GM18907 (cell line): ENCODE measurements around the gene CLEC1A.
"Not testable (repeated sequence)": the region's sequence is repeated elsewhere in the genome, so short reads cannot be mapped to it uniquely, and the experiment has no call there.

Experiments
- ATAC-seq: cut with Tn5 transposase; IDR thresholded peaks from one replicate; pipeline ENCODE4 v1.9.1; 2021; ENCODE audit warnings: mild to moderate bottlenecking, moderate library complexity; ENCODE audit not compliant: unreplicated experiment

Gene CLEC1A

DNA sequence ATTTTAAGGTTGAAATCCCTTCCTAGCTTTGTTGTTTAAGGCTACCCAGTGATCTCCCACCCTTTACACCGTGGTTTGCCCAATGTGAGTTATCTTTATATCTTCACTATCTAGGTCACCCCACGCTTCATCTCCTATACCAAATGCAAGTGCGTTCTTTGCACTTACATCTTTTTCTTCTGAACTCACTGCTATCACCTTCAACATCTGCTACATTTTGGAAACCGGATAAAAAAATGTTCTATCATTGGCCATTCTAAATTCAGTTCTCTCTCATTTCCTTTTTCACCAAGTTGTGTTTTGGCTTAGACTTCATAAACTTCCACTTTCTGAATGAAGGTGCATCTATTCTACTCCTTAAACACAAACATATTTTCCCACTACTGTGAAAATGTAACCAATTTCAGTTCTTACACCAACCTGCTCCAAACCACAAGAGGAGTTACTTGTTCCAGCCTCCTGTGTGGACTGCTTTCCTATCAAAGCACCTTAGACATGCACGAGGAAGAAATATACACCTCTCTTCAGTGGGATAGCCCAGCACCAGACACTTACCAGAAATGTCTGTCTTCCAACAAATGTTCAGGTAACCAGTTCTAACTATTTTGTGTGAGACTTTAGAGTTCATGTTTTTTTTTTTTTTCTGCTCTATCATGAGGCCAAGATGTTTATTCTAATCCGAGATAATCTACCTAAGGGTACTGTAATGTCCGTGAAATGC is 46.4 kb downstream of the CLEC1A start:
- no peak for ATAC-seq

DNA sequence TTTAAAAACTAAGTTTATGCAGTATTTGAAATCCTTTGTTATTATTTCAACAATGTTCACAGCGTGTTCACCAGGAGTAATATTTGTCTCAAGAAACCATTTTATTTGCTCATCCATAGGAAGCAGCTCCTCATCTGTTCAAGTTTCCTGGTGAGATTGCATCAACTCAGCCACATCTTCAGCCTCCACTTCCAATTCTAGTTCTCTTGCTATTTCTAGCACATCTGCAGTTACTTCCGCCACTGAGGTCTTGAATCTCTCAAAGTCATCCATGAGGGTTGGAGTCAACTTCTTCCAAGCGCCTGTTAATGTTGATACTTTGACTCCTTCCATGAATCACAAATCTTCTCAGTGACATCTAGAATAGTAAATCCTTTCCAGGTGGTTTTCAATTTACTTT is 50.3 kb downstream of the CLEC1A start:
- no peak for ATAC-seq

DNA sequence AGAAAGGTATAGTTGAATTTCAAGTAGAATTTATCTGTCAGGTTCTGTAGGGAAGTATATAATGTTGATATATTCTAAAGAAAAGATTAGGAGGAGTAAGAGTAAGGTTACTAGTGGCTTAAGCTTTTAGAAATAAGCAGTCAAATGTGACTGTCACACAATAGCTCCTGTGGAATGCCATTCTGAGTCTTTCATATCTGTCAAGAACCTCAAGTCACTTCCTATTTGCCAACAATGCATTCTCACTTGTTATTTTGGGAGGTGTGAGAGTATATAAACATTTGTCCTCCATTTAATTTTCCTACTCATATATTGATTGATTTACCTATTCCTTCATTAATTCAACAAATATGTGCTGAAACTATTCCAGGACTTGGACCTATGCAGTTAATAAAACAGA is 56.6 kb downstream of the CLEC1A start:
- ATAC-seq = no peak

DNA sequence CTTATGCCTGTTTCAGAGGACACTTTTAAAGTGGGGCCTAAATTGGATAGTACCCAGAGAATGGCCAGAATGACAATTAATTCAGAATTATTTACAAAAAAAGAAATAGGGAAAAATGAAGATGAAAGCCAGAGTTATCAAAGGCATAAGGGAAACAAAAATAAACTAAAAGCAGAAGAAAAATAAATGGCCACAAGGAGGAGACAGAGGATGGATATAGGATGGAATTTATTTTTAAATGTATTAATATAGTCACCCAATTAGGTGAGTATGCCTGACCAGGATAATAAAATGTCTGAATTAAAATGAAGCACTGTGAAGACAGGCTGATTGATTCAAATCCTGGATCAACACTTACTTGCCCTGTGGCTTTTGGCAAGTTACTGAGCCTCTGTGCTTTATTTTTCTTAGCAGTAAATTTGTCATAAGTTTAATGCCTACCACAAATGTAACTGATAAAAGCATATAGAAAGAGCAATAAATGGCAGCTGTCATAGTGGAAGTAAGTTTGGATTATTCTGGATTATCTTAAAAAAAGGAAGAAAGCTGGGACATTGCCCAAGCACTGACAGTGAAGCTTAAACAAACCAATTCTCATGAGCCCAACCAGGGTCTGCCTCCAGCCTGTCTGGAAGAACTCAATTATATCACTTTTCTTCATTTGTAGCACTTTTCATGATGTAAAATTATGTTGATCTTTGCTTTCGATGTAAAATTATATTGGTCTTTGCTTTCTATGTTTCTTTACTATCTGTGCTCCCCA is 64.8 kb downstream of the CLEC1A start:
- ATAC-seq = no peak

DNA sequence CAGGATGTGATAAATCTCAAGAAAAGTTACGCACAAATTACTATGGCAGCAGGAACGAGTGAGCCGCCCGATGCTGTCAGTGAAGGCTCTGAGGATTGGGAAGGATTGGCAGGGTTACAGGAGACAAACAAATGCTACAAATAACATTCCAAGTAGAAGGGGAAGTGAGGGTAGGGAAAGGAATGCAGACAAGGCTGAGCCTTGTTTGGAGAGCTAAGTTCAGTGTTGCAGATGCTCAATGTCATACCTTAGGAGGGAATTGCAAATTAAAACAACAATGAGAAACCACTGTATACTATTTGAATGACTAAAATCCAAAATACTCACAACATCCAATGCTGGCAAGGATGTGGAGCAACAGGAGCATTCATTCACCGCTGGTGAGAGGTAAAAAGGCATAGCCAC is 67.0 kb downstream of the CLEC1A start:
- no peak for ATAC-seq

DNA sequence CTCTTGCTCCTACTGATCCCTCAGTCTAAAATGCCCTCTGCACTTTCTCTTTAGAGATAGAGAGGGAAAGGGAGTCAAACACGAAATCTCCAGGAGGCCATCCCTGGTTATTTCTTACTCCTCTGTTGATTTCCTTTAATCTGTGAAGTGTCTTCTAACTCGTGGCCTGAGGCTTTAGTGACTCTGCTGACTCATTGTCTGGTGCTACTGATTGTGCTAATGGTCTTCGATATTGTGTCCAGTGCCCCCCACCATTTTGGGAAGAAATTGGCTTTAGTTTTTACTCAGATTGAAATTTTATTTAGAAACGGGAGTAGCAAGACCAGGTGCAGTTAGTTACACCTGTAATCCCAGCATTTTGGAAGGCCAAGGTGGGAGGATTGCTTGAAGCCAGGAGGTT is 67.5 kb downstream of the CLEC1A start:
- ATAC-seq = no peak

DNA sequence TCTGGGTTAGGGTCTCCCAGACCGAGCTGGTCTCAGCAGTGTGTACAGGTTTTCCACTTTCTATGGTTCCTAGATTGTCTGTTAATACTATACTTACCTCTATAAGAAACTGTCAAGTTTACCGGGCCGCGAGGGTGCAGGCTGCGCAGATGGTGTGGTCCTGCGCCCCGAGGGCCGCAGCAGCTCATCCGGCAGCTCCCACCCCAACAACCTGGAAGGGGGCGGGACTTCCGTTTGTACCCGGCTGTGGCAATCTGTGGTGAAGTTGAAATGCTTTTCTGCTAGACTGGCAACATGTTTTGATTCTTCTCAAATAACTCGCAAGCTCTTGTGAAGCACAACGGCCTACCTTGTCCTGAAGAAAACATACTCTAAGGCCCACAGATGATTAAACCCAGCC is 68.3 kb downstream of the CLEC1A start, which contains the start of gene CLEC9A:
Gene CLEC9A, plus strand, starts transcription at position 237 of the 400 bp plus-strand sequence. CDS start 22,006 bp downstream, outside the sequence.
- no peak for ATAC-seq

DNA sequence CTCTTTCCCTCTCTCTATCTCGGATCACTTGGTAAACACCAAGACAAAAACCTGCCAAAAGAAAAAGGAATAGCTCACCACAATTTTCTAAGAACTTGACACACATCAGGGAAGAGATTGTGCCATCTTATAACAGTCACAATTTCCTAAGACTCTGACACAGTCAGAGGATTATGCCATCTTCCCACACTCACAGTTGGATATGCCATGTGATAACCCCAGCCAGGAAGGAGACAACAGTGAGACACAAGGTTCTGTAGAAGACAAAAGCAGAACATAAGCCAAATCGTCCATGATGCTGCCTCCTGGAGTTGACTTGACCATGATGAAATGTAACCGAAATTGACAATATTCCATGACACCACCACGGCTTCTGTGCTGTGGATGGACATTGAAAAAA is 71.1 kb downstream of the CLEC1A start:
- ATAC-seq = no peak

DNA sequence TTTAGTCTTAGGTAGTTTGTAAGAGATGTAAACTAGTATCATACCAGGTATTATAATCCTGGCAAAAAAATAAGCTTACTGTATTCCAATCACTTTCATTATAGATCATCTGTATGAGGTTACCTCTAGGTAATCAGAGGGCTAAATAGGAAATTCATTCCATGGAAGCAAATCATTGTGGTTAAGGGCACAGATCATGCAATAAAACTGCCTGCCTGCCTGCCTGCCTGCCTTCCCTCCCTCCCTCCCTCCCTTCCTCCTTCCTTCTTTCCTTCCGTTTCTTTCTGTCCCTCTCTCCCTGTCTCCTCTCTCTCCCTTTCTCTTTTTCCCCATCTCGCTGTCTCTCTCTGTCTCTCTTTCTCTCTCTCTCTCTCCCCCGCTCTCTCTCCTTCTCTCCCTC is 71.5 kb downstream of the CLEC1A start:
- no peak for ATAC-seq

DNA sequence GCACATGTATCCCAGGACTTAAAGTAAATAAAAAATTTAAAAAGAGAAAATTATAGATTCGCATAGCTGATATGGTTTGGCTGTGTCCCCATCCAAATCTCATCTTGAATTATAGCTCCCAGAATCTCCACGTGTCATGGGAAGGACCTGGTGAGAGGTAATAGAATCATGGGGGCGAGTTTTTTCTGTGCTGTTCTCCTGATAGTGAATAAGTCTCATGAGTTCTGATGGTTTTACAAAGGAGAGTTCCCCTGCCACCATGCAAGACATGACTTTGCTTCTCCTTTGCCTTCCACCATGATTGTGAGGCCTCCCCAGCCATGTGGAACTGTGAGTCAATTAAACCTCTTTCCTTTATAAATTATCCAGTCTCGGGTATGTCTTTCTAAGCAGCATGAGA is 72.1 kb downstream of the CLEC1A start:
- not testable (repeated sequence) for ATAC-seq

DNA sequence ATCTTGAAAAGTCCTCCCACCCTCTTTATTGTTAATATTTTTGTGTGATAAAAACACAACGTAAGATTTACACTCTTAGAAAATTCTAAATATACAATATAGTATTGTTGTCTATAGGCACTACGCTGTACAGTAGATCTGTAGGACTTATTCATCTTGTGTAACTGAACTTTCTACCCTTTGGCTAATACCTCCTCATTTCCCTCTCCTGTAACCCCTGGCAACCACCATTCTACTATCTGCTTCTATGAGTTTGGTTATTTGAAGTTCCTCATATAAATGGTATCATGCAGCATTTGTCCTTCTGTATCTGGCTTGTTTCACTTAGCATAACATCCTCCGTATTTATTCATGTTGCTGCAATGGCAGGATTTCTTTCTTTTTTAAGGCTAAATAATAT is 73.5 kb downstream of the CLEC1A start:
- ATAC-seq = no peak

DNA sequence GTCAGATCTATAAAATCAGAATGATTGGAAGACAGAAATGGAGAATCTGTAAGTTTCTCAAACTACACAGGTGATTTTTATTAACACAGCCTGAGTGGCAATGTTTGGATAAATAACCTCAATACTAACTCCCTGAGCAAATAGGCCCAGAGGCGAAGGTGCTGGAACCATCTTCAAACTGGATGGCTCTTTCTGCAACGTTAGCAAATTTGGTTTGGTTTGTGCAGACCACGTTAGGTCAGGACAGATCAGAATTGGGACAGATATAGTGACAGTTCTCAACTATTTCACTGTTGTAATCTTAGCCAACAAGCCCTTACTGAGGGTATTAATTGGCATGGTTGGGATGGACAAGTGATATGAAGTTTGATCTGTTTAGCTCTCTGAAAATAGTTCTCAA is 77.4 kb downstream of the CLEC1A start:
- ATAC-seq = no peak
